T-helper 2 cell treated with Interferon-gamma antibody and Interleukin-4, amounts not matched to agents 100 ng/mL and 5 ng/mL, for 36 hours (primary cell): ENCODE results near the gene DSCAML1. TPM values are rescaled to one million over a fixed set of nuclear protein-coding genes. Genes with fewer than 3 reads are reported as not detected.

Experiments used
- intact Hi-C: fragments of 100-400 bp; cut with micrococcal nuclease; formaldehyde crosslinking; loops from one replicate; pipeline ENCODE4 v1.15.1; 2023
- total RNA-seq: library from RNA; stranded (reverse); gene quantifications from 2 replicates; pipeline ENCODE4 v1.2.3, GENCODE V29; 2022

The DSCAML1 gene
- total RNA-seq, 1 donor from 2014 or later: 0.05 TPM

- intact Hi-C loops: no loop called here
These were observed 359.8 kb downstream of the DSCAML1 start for GRCh38 chr11:117437041-117437790.

- intact Hi-C loops: no loop called here
These were observed 361.7 kb downstream of the DSCAML1 start for GRCh38 chr11:117435326-117435725.

GRCh38 chr11:117434481-117434880 is 362.5 kb downstream of the DSCAML1 start:
- intact Hi-C loops: no loop called here

GRCh38 chr11:117433717-117434116 is 363.3 kb downstream of the DSCAML1 start:
- intact Hi-C loops: no loop called here

- intact Hi-C loops: no loop called here
These were observed 365.6 kb downstream of the DSCAML1 start for GRCh38 chr11:117431436-117431835.

GRCh38 chr11:117430293-117430955 is 366.6 kb downstream of the DSCAML1 start:
- intact Hi-C loops: no loop called here

GRCh38 chr11:117428856-117429229 is 368.2 kb downstream of the DSCAML1 start:
- intact Hi-C loops: loop anchor here (5.0 to 10.0 kb wide), 2 partner anchors 196 to 388 kb away; no protein-coding TSS in a partner anchor

GRCh38 chr11:117428186-117428855 is 368.7 kb downstream of the DSCAML1 start:
- intact Hi-C loops: loop anchor here (5.0 to 10.0 kb wide), 2 partner anchors 196 to 389 kb away; no protein-coding TSS in a partner anchor

GRCh38 chr11:117427356-117427874 is 369.6 kb downstream of the DSCAML1 start:
- intact Hi-C loops: loop anchor here (5.0 to 10.0 kb wide), 2 partner anchors 197 to 390 kb away; no protein-coding TSS in a partner anchor

GRCh38 chr11:117426941-117427340 is 370.1 kb downstream of the DSCAML1 start:
- intact Hi-C loops: loop anchor here (5.0 to 10.0 kb wide), 2 partner anchors 198 to 390 kb away; no protein-coding TSS in a partner anchor

- intact Hi-C loops: loop anchor here (5.0 to 10.0 kb wide), 2 partner anchors 199 to 391 kb away; no protein-coding TSS in a partner anchor
These were observed 370.7 kb downstream of the DSCAML1 start for GRCh38 chr11:117426297-117426685.

GRCh38 chr11:117425679-117426296 is 371.2 kb downstream of the DSCAML1 start:
- intact Hi-C loops: loop anchor here (5.0 to 10.0 kb wide), 2 partner anchors 199 to 392 kb away; no protein-coding TSS in a partner anchor

GRCh38 chr11:117424781-117425180 is 372.2 kb downstream of the DSCAML1 start:
- intact Hi-C loops: loop anchor here (5.0 to 10.0 kb wide), 2 partner anchors 200 to 393 kb away; no protein-coding TSS in a partner anchor

GRCh38 chr11:117423046-117423575 is 373.9 kb downstream of the DSCAML1 start:
- intact Hi-C loops: loop anchor here (10.0 kb wide), 1 partner anchor 202 kb away; no protein-coding TSS in a partner anchor

GRCh38 chr11:117421476-117421875 is 375.5 kb downstream of the DSCAML1 start:
- intact Hi-C loops: loop anchor here (10.0 kb wide), 1 partner anchor 203 kb away; no protein-coding TSS in a partner anchor

GRCh38 chr11:117421041-117421440 is 376.0 kb downstream of the DSCAML1 start:
- intact Hi-C loops: loop anchor here (10.0 kb wide), 1 partner anchor 204 kb away; no protein-coding TSS in a partner anchor

GRCh38 chr11:117420598-117420997 is 376.4 kb downstream of the DSCAML1 start:
- intact Hi-C loops: loop anchor here (10.0 kb wide), 1 partner anchor 204 kb away; no protein-coding TSS in a partner anchor

- intact Hi-C loops: loop anchor here (10.0 kb wide), 1 partner anchor 205 kb away; no protein-coding TSS in a partner anchor
These were observed 376.9 kb downstream of the DSCAML1 start for GRCh38 chr11:117420143-117420485.

GRCh38 chr11:117419482-117420142 is 377.4 kb downstream of the DSCAML1 start:
- intact Hi-C loops: loop anchor here (10.0 kb wide), 1 partner anchor 205 kb away; no protein-coding TSS in a partner anchor
